Activated CD4-positive, alpha-beta T cell treated with anti-CD3 and anti-CD28 coated beads for 36 hours (primary cell): ENCODE results near the gene SPHK2. TPM values are rescaled to one million over a fixed set of nuclear protein-coding genes. Genes with fewer than 3 reads are reported as not detected.
A peak's percentile ranks its signal among the peaks of the same experiment; 100 is the strongest.
"Not testable (repeated sequence)": the region's sequence is repeated elsewhere in the genome, so short reads cannot be mapped to it uniquely, and the experiment has no call there.

ENCODE experiments used
- ATAC-seq: fragments of 200-7000 bp; cut with Tn5 transposase; one replicate; pipeline ENCODE4 v1.10.0; 2021; ENCODE audit warnings: mild to moderate bottlenecking, moderate library complexity
- CTCF ChIA-PET: fragments of 350-600 bp; sonication (Branson Sonifier 250); formaldehyde crosslinking; loops from one replicate; lab custom pipeline; 2021; ENCODE audit warnings: antibody characterized with exemption; lab: Charles Lee
- POLR2A ChIA-PET: fragments of 350-600 bp; sonication (Branson Sonifier 250); formaldehyde crosslinking; loops from one replicate; lab custom pipeline; 2021; ENCODE audit warnings: antibody characterized with exemption, inconsistent platforms; lab: Charles Lee
- DNase-seq: peaks from one replicate; pipeline ENCODE4 v3.0.0-alpha.2; 2020
- H3K27ac Mint-ChIP-seq: one replicate; pipeline ENCODE4 v1.8.0; 2021; ENCODE audit warnings: mixed read lengths
- H3K27me3 Mint-ChIP-seq: one replicate; pipeline ENCODE4 v1.8.0; 2021; ENCODE audit warnings: mixed read lengths
- H3K36me3 Mint-ChIP-seq: one replicate; pipeline ENCODE4 v1.8.0; 2021; ENCODE audit warnings: low read depth, mixed read lengths
- H3K4me1 Mint-ChIP-seq: one replicate; pipeline ENCODE4 v1.8.0; 2021; ENCODE audit warnings: mixed read lengths
- H3K4me3 Mint-ChIP-seq: one replicate; pipeline ENCODE4 v1.8.0; 2021; ENCODE audit warnings: mild to moderate bottlenecking, moderate library complexity, mixed read lengths
- H3K9me3 Mint-ChIP-seq: one replicate; pipeline ENCODE4 v1.8.0; 2021; ENCODE audit warnings: low read depth, mixed read lengths
- intact Hi-C, 2 experiments: fragments of 100-400 bp; cut with DNase I in 1 of 2; cut with micrococcal nuclease in 1 of 2; formaldehyde crosslinking; loops; one replicate each; pipeline versions ENCODE4 v1.14.2 to v1.15.1; 2022 to 2024; cut with DNase I, micrococcal nuclease
- total RNA-seq, 2 experiments: library from RNA; stranded (reverse); gene quantifications; one replicate each; pipeline ENCODE4 v1.2.3, GENCODE V29; 2021

Gene SPHK2
- total RNA-seq, 2 experiments from 2014 or later = 27.0 TPM

DNA sequence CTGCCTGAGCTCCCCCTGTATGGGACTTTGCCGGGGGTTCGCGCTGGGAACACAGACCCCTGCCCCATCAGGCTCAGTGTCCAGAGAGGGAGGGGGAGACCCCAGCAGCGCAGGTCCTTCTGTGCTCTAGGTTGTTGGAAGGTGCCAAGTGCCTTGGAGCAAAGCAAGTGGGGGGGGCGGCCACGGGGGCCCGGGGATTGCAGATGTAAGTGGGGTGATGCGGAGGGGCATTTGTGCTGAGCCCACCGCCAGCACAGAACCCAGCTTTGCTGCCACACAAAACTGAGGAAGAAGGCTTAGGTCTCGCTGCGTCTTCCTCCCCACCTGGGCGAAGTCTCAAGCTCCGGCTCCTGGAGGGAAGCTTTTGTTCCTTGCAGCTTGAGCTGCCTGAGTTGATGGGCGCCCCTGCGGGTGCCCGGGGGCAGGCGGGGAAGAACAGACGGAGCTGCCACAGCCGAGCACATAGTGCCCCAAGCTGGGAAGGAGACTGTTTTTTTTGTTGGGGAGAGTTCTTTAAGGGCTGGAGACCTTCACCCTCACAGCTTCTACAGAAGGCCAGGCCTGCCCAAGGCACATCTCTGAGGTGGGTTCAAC lies 55.0 kb downstream of the SPHK2 start:
- ChIA-PET POLR2A (no interaction called here), CTCF (interaction anchor here (0.7 to 2.6 kb wide), 11 partner anchors 10 to 311 kb away, joined by 3 to 14 read pairs (median 4); partner anchors contain the start of genes CA11, FUT2, SYNGR4 and TMEM143)
- peaks cover 7% of the 10 kb centered on the region for H3K4me1 Mint-ChIP-seq
- no peak for ATAC-seq
- H3K36me3 Mint-ChIP-seq = no peaks in the 10 kb centered on the region
- H3K9me3 Mint-ChIP-seq = peaks cover 5% of the 10 kb centered on the region
- DNase-seq = no peak
- no peaks in the 10 kb centered on the region for H3K27me3 Mint-ChIP-seq
- H3K4me3 Mint-ChIP-seq = no peak overlapping the region
- intact Hi-C loops = loop anchor here in 1 of 2 experiments (2.0 kb wide), 1 partner anchor 28 kb away; the partner anchor contains the start of gene CA11
- H3K27ac Mint-ChIP-seq = no peak overlapping the region

DNA sequence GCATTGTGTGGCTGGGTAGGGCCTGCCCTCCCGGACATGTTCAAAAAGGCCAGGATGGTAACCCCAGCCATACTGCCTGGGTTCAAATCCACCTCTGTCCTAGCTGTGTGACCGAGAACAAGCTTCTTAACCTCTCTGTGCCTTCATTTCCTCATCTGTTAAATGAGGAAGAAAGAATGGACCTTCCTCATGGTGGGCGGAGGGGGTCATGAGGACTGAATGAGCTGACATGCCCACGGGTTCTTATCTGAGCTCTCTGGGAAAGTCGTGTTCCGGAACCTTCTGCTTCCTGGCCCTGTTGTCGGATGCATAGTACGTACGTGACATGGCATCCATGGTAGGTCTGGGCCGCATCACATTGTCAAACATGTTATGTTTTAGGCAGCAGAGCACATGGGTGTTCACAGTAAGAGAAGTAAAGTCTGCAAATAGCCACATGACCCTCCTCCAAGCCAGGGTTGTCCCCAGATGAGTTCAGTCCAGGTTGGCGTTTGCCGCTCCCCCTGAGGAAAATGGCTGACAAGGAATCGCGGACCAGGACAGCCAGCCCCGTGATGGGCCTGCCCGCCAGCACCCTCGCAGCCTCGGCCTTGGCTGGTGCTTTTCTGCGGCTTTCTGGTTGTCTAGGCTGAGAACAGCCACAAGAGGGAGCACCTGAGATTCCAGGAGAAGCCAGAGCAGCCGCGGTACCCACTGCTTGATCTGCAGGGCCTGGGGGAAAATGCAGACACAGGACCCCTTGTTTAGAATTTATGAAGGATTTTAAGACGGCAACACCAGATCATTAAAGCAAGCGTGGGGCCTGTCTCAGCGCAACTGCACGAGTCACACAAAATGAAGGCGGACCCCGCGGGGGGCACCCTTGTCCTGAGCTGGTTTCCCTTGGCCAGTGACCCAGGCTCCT lies 55.9 kb downstream of the SPHK2 start:
- Mint-ChIP-seq H3K9me3 (no peaks in the 10 kb centered on the region), H3K36me3 (no peaks in the 10 kb centered on the region), H3K27ac (no peak overlapping the region), H3K4me1 (peaks cover 7% of the 10 kb centered on the region), H3K4me3 (no peak overlapping the region), H3K27me3 (no peaks in the 10 kb centered on the region)
- peak; percentile 97 for ATAC-seq
- CTCF ChIA-PET = interaction anchor here (0.6 to 2.6 kb wide), 20 partner anchors 9 to 490 kb away, joined by 3 to 14 read pairs (median 4); partner anchors contain the start of genes CA11, FUT2, SYNGR4 and TMEM143
- intact Hi-C loops = loop anchor here (1.0 to 5.0 kb wide), 4 partner anchors 28 to 160 kb away; partner anchors contain the start of gene CA11 (in 2 of the 2)
- POLR2A ChIA-PET = interaction anchor here (0.6 kb wide), 1 partner anchor 35 kb away, joined by 8 read pairs; no protein-coding TSS in a partner anchor
- DNase-seq = peak; percentile 86

DNA sequence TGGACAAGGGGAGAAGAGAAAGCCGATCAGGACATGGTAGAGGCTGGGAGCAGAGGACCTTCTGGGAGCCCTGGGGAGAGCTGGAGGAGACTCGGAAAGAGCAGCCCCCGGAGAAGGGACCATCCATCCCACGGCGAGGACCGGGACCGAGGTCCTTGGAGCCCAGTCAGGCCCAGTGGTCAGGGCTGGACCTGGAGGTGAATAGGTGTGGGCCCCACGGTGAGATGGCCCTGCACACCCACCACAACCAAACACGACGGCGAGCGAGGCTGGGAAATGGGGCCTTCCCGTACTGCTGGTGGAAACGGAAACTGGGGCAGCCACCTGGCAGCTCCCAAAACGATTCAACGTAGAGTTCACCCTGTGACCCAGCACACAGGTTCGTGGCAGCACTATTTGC lies 57.2 kb downstream of the SPHK2 start:
- CTCF ChIA-PET = interaction anchor here (0.7 to 1.8 kb wide), 5 partner anchors 19 to 56 kb away, joined by 3 to 8 read pairs (median 5); no protein-coding TSS in a partner anchor
- Mint-ChIP-seq H3K27me3 (no peaks in the 10 kb centered on the region), H3K4me1 (peaks cover 7% of the 10 kb centered on the region), H3K4me3 (no peak overlapping the region), H3K9me3 (no peaks in the 10 kb centered on the region), H3K36me3 (no peaks in the 10 kb centered on the region), H3K27ac (no peak overlapping the region)
- no peak for DNase-seq
- no peak for ATAC-seq
- intact Hi-C loops = loop anchor here in 1 of 2 experiments (5.0 kb wide), 1 partner anchor 106 kb away; no protein-coding TSS in a partner anchor
- POLR2A ChIA-PET = no interaction called here

DNA sequence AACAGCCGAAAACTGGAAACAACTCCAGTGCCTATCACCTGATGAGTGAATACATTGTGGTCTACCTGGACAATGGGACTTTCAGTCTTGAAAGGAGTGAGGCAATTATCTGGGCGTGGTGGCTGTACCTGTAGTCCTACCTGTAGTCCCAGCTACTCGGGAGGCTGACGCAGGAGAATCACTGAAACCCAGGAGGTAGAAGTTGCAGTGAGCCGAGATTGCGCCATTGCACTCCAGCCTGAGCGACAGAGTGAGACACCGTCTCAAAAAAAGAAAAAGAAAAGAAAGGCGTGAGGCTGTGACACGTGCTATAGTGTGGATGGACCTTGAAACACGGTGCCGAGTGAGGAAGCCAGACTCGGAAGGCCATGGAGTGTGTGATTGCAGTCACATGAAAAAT lies 57.6 kb downstream of the SPHK2 start:
- H3K9me3 Mint-ChIP-seq = no peaks in the 10 kb centered on the region
- ChIA-PET POLR2A (no interaction called here), CTCF (interaction anchor here (0.7 to 1.8 kb wide), 4 partner anchors 20 to 48 kb away, joined by 3 to 8 read pairs (median 6); no protein-coding TSS in a partner anchor)
- no peak overlapping the region for H3K4me3 Mint-ChIP-seq
- H3K27me3 Mint-ChIP-seq = no peaks in the 10 kb centered on the region
- H3K4me1 Mint-ChIP-seq = peaks cover 7% of the 10 kb centered on the region
- ATAC-seq (no peak), DNase-seq (no peak)
- no peaks in the 10 kb centered on the region for H3K36me3 Mint-ChIP-seq
- H3K27ac Mint-ChIP-seq = no peak overlapping the region
- intact Hi-C loops = loop anchor here in 1 of 2 experiments (5.0 kb wide), 1 partner anchor 105 kb away; no protein-coding TSS in a partner anchor

DNA sequence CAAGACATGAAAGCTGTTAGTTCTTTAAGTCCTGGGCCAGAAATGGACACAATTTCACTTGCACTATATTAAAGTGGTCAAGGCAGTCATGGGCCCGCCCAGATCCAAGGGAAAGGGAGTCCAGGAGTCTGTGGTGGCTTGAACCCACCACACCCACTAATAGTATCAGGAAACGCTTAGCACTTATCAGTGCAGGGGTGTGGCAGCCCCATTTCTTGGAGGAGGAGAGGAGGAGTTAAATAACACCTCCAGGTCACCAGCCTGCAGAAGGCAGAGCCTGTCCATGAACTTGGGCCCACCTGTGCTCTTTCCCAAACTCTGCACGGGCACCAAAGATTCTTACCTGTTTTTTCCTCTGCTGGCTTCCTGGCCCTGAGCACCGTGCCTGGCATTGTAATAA lies 58.9 kb downstream of the SPHK2 start:
- Mint-ChIP-seq H3K4me1 (peaks cover 7% of the 10 kb centered on the region), H3K27me3 (no peaks in the 10 kb centered on the region), H3K36me3 (no peaks in the 10 kb centered on the region), H3K4me3 (no peak overlapping the region), H3K9me3 (no peaks in the 10 kb centered on the region), H3K27ac (no peak overlapping the region)
- CTCF ChIA-PET = interaction anchor here (0.9 to 1.2 kb wide), 2 partner anchors 10 to 15 kb away, joined by 4 to 5 read pairs; no protein-coding TSS in a partner anchor
- POLR2A ChIA-PET = interaction anchor here (0.6 kb wide), 1 partner anchor 151 kb away, joined by 3 read pairs; no protein-coding TSS in a partner anchor
- no peak for DNase-seq
- ATAC-seq = no peak
- intact Hi-C loops = loop anchor here in 1 of 2 experiments (5.0 kb wide), 1 partner anchor 104 kb away; no protein-coding TSS in a partner anchor

DNA sequence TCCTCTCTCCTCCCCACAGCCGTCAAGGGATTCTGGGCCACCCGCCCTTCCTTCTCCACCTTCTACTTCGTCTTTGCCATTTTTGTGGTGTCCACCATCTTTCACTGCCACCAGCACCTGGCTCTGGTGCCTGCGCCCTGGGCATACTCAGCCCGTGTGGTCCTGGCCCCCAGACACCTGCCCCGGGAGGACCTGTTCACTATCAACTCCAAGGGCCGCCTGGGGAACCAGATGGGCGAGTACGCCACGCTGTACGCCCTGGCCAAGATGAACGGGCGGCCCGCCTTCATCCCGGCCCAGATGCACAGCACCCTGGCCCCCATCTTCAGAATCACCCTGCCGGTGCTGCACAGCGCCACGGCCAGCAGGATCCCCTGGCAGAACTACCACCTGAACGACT lies 60.7 kb downstream of the SPHK2 start:
- H3K4me1 Mint-ChIP-seq, H3K9me3 Mint-ChIP-seq, H3K36me3 Mint-ChIP-seq, H3K27ac Mint-ChIP-seq, POLR2A ChIA-PET, intact Hi-C loops, H3K27me3 Mint-ChIP-seq, CTCF ChIA-PET, H3K4me3 Mint-ChIP-seq, DNase-seq, ATAC-seq: not testable (repeated sequence)

Other genes with a start within 250 kb of the SPHK2 start
- 10 to 100 TPM; 69.5 to 78.8 TPM for gene KDELR1, start 228.0 kb upstream of the SPHK2 start, total RNA-seq
- gene GRIN2D, start 225.8 kb upstream of the SPHK2 start, total RNA-seq = under 1 TPM; 0.11 to 0.14 TPM
- 10 to 100 TPM; 43.4 to 51.3 TPM for gene GRWD1, start 173.5 kb upstream of the SPHK2 start, total RNA-seq
- 1 to 10 TPM in 1 of 2 experiments, under 1 TPM in 1; 0.86 to 1.1 TPM for gene KCNJ14, start 163.9 kb upstream of the SPHK2 start, total RNA-seq
- 10 to 100 TPM; 22.5 to 24.2 TPM for gene CYTH2, start 150.1 kb upstream of the SPHK2 start, total RNA-seq
- gene LMTK3, start 107.7 kb upstream of the SPHK2 start, total RNA-seq = 1 to 10 TPM; 3.9 to 4.5 TPM
- gene SULT2B1, start 67.3 kb upstream of the SPHK2 start, total RNA-seq = not detected
- gene SPACA4, start 12.8 kb upstream of the SPHK2 start, total RNA-seq = not detected
- gene FAM83E, start 4.4 kb upstream of the SPHK2 start, total RNA-seq = 1 to 10 TPM; 1.5 to 4.1 TPM
- 1,000 to 10,000 TPM; 2,026 to 2,191 TPM for gene RPL18, start 328 bp upstream of the SPHK2 start, total RNA-seq
- gene DBP, start 17.9 kb downstream of the SPHK2 start, total RNA-seq = 10 to 100 TPM in 1 of 2 experiments, 1 to 10 TPM in 1; 8.3 to 12.4 TPM
- gene CA11, start 26.7 kb downstream of the SPHK2 start, total RNA-seq = 10 to 100 TPM; 11.5 to 18.0 TPM
- under 1 TPM; 0.50 to 0.60 TPM for gene NTN5, start 53.5 kb downstream of the SPHK2 start, total RNA-seq
- not detected for gene FUT2, start 76.5 kb downstream of the SPHK2 start, total RNA-seq
- gene MAMSTR, start 100.2 kb downstream of the SPHK2 start, total RNA-seq = under 1 TPM; 0.69 to 0.70 TPM
- under 1 TPM; 0.67 to 0.73 TPM for gene RASIP1, start 121.1 kb downstream of the SPHK2 start, total RNA-seq
- gene IZUMO1, start 127.4 kb downstream of the SPHK2 start, total RNA-seq = not detected
- gene FUT1, start 133.1 kb downstream of the SPHK2 start, total RNA-seq = under 1 TPM; 0.23 to 0.32 TPM
- not detected for gene FGF21, start 136.0 kb downstream of the SPHK2 start, total RNA-seq
- gene BCAT2, start 191.5 kb downstream of the SPHK2 start, total RNA-seq = 10 to 100 TPM; 65.9 to 70.3 TPM
- gene HSD17B14, start 217.0 kb downstream of the SPHK2 start, total RNA-seq = under 1 TPM; 0.21 to 0.83 TPM
- 10 to 100 TPM in 1 of 2 experiments, 1 to 10 TPM in 1; 7.0 to 10.9 TPM for gene PLEKHA4, start 249.1 kb downstream of the SPHK2 start, total RNA-seq